GM21717 (cell line): Measurements from ENCODE around the gene PTGES3L.
"Not testable (repeated sequence)": the region's sequence is repeated elsewhere in the genome, so short reads cannot be mapped to it uniquely, and the experiment has no call there.

Experiments
- ATAC-seq: cut with Tn5 transposase; IDR thresholded peaks from one replicate; pipeline ENCODE4 v1.9.1; 2021; ENCODE audit warnings: mild to moderate bottlenecking, moderate library complexity; ENCODE audit not compliant: unreplicated experiment

PTGES3L gene

GRCh38 chr17:42922294-42922693, 57.6 kb downstream of the PTGES3L start:
- ATAC-seq: no peak

GRCh38 chr17:42920922-42921321, 59.0 kb downstream of the PTGES3L start:
- no peak for ATAC-seq

- no peak for ATAC-seq
These were observed 59.6 kb downstream of the PTGES3L start for GRCh38 chr17:42920106-42920900.

GRCh38 chr17:42919522-42920077, 60.3 kb downstream of the PTGES3L start:
- ATAC-seq: not testable (repeated sequence)

- ATAC-seq: no peak
These were observed 60.9 kb downstream of the PTGES3L start for GRCh38 chr17:42918902-42919521.
